Measurements from ENCODE around the gene FLOT2.
A peak's percentile ranks its signal among the peaks of the same experiment; 100 is the strongest.
"Not testable (repeated sequence)": the region's sequence is repeated elsewhere in the genome, so short reads cannot be mapped to it uniquely, and the experiment has no call there.

Gene FLOT2

DNA sequence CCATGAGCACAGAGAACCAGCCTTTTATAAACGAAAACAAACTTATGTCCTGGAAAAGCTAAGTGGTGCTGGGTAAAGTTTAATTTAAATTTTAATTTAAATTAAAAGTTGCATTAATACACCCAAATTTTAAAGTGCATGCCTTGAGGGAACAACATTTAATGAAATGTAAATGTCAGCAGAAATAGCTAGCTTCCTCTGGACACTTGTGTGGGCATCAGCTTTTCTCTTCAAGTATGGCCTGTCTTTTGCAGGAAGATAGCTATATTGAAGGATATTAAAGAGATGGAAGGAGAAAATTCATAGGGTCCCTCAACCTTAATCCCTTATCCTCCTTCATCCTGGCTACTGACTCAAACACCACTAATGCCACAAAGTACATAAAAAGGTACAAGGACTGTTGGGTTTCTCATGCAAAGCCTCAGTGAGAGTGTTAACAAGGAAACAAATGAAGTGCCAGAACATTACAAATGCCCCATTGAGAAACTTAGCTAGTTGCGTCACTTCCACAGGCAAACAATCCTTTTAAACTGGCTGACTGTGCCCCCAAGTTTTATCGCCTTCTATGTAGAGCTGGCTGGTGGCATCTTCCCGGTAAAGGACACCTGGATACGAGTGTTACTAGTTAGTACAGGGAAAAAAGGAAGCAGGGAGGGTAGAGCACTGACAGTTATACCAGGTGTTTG, 39.7 kb upstream of the FLOT2 start:
- Histone ChIP-seq H3K4me3 (ENCODE audit: low read length in 2 of 2) (no peak overlapping the region), H3K27me3 (ENCODE audit: control insufficient read depth in 2 of 2, insufficient read depth in 2 of 2, low read length in 2 of 2) (no peaks in the 10 kb centered on the region), H3K27ac (ENCODE audit: low read depth in 2 of 2, low read length in 2 of 2) (no peak overlapping the region), H3K9ac (ENCODE audit: low read depth in 1 of 2, low read length in 2 of 2) (no peak overlapping the region), H3K4me1 (ENCODE audit: control insufficient read depth in 2 of 2, insufficient read depth in 2 of 2, low read length in 2 of 2) (peaks cover 3 to 8% of the 10 kb centered on the region in 2 donors), H3K9me3 (ENCODE audit: control insufficient read depth in 2 of 2, low read length in 2 of 2) (no peaks in the 10 kb centered on the region), H3K36me3 (ENCODE audit: control insufficient read depth in 2 of 2, insufficient read depth in 2 of 2, low read length in 2 of 2) (peaks cover 0 to 3% of the 10 kb centered on the region in 2 donors)

DNA sequence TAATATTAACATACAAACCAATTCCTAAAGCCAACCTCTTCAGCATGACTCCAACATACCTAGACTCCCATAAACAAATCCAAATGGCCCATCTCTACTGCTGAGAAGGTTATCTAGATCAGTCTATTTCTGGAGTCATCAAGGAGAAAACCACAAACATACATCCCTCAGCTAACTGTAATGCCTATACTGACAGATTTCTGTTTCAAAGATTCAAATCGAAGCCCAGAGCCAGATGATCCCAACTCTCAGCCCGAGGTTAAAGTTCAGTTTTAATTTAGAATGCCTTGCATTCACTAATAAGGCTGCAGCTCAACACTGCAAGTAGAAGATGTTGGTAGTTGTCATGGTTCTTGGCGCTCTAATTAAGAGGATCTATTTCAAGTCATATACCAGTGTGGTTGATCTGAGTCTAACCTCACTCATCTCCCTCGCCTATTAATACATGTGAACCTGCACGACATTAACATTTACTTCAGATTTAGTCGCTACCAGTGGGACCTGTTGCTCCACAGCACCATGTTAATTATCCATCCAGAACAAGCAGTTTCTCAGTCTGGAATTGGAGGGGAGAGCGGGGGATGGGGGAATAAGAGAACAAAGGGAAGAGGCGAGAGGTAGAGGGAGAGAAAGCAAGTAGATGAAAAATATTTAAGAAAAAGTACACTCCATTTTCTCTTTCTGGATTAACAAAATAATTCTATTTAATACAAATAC, 38.4 kb upstream of the FLOT2 start:
- H3K36me3 ChIP-seq (ENCODE audit: control insufficient read depth in 2 of 2, insufficient read depth in 2 of 2, low read length in 2 of 2), result peaks cover 0 to 6% of the 10 kb centered on the region in 2 donors
- no peaks in the 10 kb centered on the region for H3K9me3 ChIP-seq (ENCODE audit: control insufficient read depth in 2 of 2, low read length in 2 of 2)
- H3K4me1 ChIP-seq (ENCODE audit: control insufficient read depth in 2 of 2, insufficient read depth in 2 of 2, low read length in 2 of 2), result peaks cover 3 to 8% of the 10 kb centered on the region in 2 donors
- no peaks in the 10 kb centered on the region for H3K27me3 ChIP-seq (ENCODE audit: control insufficient read depth in 2 of 2, insufficient read depth in 2 of 2, low read length in 2 of 2)
- no peak overlapping the region for H3K9ac ChIP-seq (ENCODE audit: low read depth in 1 of 2, low read length in 2 of 2)
- no peak overlapping the region for H3K27ac ChIP-seq (ENCODE audit: low read depth in 2 of 2, low read length in 2 of 2)
- no peak overlapping the region for H3K4me3 ChIP-seq (ENCODE audit: low read length in 2 of 2)

DNA sequence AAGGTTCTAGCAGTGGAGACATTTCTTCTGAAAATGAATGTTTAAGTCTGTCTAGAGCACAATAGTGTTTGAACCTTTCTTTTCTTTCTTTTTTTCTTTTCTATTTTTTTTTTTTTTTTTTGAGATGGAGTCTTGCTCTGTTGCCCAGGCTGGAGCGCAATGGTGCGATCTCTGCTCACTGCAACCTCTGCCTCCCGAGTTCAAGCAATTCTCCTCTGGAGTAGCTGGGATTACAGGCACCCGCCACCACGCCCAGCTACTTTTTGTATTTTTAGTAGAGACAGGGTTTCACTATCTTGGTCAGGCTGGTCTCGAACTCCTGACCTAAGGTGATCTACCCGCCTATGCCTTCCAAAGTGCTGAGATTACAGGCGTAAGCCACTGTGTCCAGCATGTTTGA, 37.0 kb upstream of the FLOT2 start:
- H3K36me3 ChIP-seq (ENCODE audit: control insufficient read depth in 2 of 2, insufficient read depth in 2 of 2, low read length in 2 of 2); H3K27ac ChIP-seq (ENCODE audit: low read depth in 2 of 2, low read length in 2 of 2); H3K4me3 ChIP-seq (ENCODE audit: low read length in 2 of 2); H3K9me3 ChIP-seq (ENCODE audit: control insufficient read depth in 2 of 2, low read length in 2 of 2); H3K9ac ChIP-seq (ENCODE audit: low read depth in 1 of 2, low read length in 2 of 2); H3K4me1 ChIP-seq (ENCODE audit: control insufficient read depth in 2 of 2, insufficient read depth in 2 of 2, low read length in 2 of 2); H3K27me3 ChIP-seq (ENCODE audit: control insufficient read depth in 2 of 2, insufficient read depth in 2 of 2, low read length in 2 of 2): not testable (repeated sequence)

DNA sequence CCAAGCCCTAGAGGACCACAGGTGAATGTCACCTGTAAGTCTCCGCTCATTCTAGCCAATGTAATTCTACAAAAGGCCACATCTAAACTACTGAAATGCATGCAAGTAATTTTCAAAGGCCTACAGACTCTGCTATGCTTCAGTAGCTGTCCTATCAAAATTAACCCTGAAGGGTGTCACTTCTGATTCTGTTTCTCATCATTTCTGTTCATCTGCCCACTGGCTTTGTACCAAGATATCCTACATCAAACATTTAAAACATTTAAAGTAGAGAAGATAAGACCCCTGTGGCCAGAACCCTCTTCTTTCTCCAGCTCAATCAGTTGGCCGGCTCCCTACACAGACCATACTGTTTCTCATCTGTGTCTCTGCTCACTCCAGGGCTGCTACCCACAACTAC, 32.3 kb upstream of the FLOT2 start:
- peaks cover 0 to 3% of the 10 kb centered on the region in 2 donors for H3K4me1 ChIP-seq (ENCODE audit: control insufficient read depth in 2 of 2, insufficient read depth in 2 of 2, low read length in 2 of 2)
- H3K27ac ChIP-seq (ENCODE audit: low read depth in 2 of 2, low read length in 2 of 2), result no peak overlapping the region
- no peak overlapping the region for H3K9ac ChIP-seq (ENCODE audit: low read depth in 1 of 2, low read length in 2 of 2)
- H3K27me3 ChIP-seq (ENCODE audit: control insufficient read depth in 2 of 2, insufficient read depth in 2 of 2, low read length in 2 of 2), result no peaks in the 10 kb centered on the region
- no peaks in the 10 kb centered on the region for H3K9me3 ChIP-seq (ENCODE audit: control insufficient read depth in 2 of 2, low read length in 2 of 2)
- no peak overlapping the region for H3K4me3 ChIP-seq (ENCODE audit: low read length in 2 of 2)
- H3K36me3 ChIP-seq (ENCODE audit: control insufficient read depth in 2 of 2, insufficient read depth in 2 of 2, low read length in 2 of 2), result peaks cover 19 to 22% of the 10 kb centered on the region in 2 donors

DNA sequence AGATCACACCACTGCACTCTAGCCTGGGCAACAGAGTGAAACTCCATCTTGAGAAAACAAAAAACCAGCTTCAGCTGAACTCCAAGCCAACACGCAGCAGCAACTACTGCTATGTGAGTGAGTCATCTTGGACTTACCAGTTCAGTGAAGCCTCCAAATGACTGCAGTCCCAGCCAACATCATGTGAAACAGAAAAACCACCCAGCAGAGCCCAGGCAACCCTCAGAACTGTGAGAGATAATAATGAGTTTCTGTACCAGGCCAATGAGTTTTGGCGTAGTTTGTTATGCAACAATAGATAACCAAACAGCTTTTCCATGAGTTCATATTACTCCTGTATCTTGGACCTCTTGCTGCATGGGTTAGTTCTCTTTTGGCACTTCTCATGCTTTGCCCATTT, 30.5 kb upstream of the FLOT2 start:
- H3K36me3 ChIP-seq (ENCODE audit: control insufficient read depth in 2 of 2, insufficient read depth in 2 of 2, low read length in 2 of 2), result peaks cover 27 to 31% of the 10 kb centered on the region in 2 donors
- H3K4me3 ChIP-seq (ENCODE audit: low read length in 2 of 2), result no peak overlapping the region
- H3K4me1 ChIP-seq (ENCODE audit: control insufficient read depth in 2 of 2, insufficient read depth in 2 of 2, low read length in 2 of 2), result peaks cover 0 to 3% of the 10 kb centered on the region in 2 donors
- H3K9me3 ChIP-seq (ENCODE audit: control insufficient read depth in 2 of 2, low read length in 2 of 2), result no peaks in the 10 kb centered on the region
- H3K9ac ChIP-seq (ENCODE audit: low read depth in 1 of 2, low read length in 2 of 2), result no peak overlapping the region
- no peak overlapping the region for H3K27ac ChIP-seq (ENCODE audit: low read depth in 2 of 2, low read length in 2 of 2)
- no peaks in the 10 kb centered on the region for H3K27me3 ChIP-seq (ENCODE audit: control insufficient read depth in 2 of 2, insufficient read depth in 2 of 2, low read length in 2 of 2)

DNA sequence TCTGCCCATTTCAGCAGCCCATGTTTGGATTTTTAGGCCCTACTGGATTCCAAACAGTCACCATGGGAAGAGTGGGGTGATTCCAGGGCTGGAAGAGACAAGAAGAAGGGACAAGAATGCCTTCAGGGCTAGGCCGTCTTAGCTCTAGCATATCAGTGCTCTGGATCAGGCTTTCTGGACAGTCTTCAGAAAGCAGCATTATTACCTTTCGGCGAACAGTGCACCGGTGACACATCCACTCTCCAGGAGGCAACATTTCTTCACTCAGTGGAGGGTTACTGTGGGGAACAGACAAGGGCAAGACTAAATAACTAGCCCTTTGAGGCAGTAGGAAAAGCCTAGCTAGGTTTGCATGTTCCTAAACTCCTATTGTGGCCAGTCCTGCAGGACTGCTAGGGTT, 29.3 kb upstream of the FLOT2 start:
- peaks cover 0 to 3% of the 10 kb centered on the region in 2 donors for H3K4me1 ChIP-seq (ENCODE audit: control insufficient read depth in 2 of 2, insufficient read depth in 2 of 2, low read length in 2 of 2)
- H3K27me3 ChIP-seq (ENCODE audit: control insufficient read depth in 2 of 2, insufficient read depth in 2 of 2, low read length in 2 of 2), result no peaks in the 10 kb centered on the region
- H3K9me3 ChIP-seq (ENCODE audit: control insufficient read depth in 2 of 2, low read length in 2 of 2), result no peaks in the 10 kb centered on the region
- no peak overlapping the region for H3K4me3 ChIP-seq (ENCODE audit: low read length in 2 of 2)
- peaks cover 35 to 36% of the 10 kb centered on the region in 2 donors for H3K36me3 ChIP-seq (ENCODE audit: control insufficient read depth in 2 of 2, insufficient read depth in 2 of 2, low read length in 2 of 2)
- H3K9ac ChIP-seq (ENCODE audit: low read depth in 1 of 2, low read length in 2 of 2), result no peak overlapping the region
- H3K27ac ChIP-seq (ENCODE audit: low read depth in 2 of 2, low read length in 2 of 2), result peak overlapping the region; percentile 30 to 64

DNA sequence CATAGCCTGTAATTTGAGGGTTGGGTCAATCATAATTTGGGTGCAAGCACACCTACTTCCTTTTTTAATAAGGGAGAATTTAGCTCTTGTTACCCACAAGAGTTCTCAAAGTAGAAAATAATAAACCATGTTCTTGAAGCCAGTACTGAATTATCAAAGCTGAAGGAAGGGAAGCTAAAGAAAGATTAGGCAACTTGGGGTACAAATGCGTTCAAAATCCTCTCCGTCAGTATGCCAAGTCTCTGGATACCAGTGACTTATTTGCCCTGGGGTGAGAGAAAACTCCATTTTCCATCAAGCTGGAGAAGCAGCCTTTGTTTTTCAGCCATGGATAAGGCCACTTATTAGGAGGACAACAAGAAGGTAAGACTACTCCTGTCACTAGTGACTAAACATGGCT, 28.8 kb upstream of the FLOT2 start:
- H3K27ac ChIP-seq (ENCODE audit: low read depth in 2 of 2, low read length in 2 of 2), result peak overlapping the region; percentile 30 to 64
- H3K4me1 ChIP-seq (ENCODE audit: control insufficient read depth in 2 of 2, insufficient read depth in 2 of 2, low read length in 2 of 2), result peaks cover 0 to 3% of the 10 kb centered on the region in 2 donors
- peaks cover 38 to 40% of the 10 kb centered on the region in 2 donors for H3K36me3 ChIP-seq (ENCODE audit: control insufficient read depth in 2 of 2, insufficient read depth in 2 of 2, low read length in 2 of 2)
- no peak overlapping the region for H3K9ac ChIP-seq (ENCODE audit: low read depth in 1 of 2, low read length in 2 of 2)
- no peaks in the 10 kb centered on the region for H3K27me3 ChIP-seq (ENCODE audit: control insufficient read depth in 2 of 2, insufficient read depth in 2 of 2, low read length in 2 of 2)
- no peak overlapping the region for H3K4me3 ChIP-seq (ENCODE audit: low read length in 2 of 2)
- H3K9me3 ChIP-seq (ENCODE audit: control insufficient read depth in 2 of 2, low read length in 2 of 2), result no peaks in the 10 kb centered on the region

DNA sequence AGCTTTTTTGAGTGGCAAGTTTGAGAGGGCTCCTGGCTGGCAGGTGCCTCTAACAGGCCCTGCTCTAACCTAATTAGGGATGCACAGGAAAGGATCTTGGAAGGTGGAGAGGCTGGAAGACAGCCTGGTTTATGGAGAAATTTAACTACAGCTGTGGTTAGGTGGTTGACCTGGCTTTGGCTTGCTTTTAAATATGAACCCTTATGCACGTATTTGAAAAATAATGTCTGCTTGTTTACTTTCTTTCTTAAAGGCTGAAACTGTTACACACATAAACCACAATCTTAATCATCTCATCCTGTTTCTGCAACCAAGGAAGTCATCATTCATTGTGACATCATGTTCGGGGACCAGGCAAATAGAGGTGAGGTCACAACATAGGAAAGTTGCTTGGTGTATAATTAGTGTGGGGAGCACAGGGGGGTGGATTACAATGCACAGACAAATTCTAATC, 28.4 kb upstream of the FLOT2 start:
- H3K4me3 ChIP-seq (ENCODE audit: low read length in 2 of 2), result no peak overlapping the region
- no peaks in the 10 kb centered on the region for H3K27me3 ChIP-seq (ENCODE audit: control insufficient read depth in 2 of 2, insufficient read depth in 2 of 2, low read length in 2 of 2)
- no peak overlapping the region for H3K9ac ChIP-seq (ENCODE audit: low read depth in 1 of 2, low read length in 2 of 2)
- peaks cover 0 to 3% of the 10 kb centered on the region in 2 donors for H3K4me1 ChIP-seq (ENCODE audit: control insufficient read depth in 2 of 2, insufficient read depth in 2 of 2, low read length in 2 of 2)
- H3K27ac ChIP-seq (ENCODE audit: low read depth in 2 of 2, low read length in 2 of 2), result peak overlapping the region in 1 of 2 donors; percentile 64
- H3K9me3 ChIP-seq (ENCODE audit: control insufficient read depth in 2 of 2, low read length in 2 of 2), result no peaks in the 10 kb centered on the region
- peaks cover 41 to 42% of the 10 kb centered on the region in 2 donors for H3K36me3 ChIP-seq (ENCODE audit: control insufficient read depth in 2 of 2, insufficient read depth in 2 of 2, low read length in 2 of 2)

DNA sequence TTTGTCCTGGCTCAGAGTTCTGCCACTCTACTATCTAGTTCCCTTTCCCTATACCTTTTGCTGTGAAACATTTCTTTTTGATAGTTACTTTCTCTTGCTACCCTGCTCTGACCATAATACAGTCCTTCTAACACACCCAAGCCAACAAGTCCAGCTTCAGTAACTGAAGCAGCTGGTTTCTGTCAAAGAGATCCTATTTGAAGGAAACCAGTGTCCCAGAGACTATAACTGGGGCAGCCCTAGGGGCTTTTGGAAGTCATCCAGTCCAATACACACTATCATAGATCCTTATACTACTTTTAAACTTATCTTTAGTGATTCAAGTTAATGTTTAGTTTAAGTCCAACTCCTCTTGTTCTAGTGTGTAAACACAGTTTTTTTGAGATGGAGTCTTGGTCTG, 22.7 kb upstream of the FLOT2 start:
- H3K27me3 ChIP-seq (ENCODE audit: control insufficient read depth in 2 of 2, insufficient read depth in 2 of 2, low read length in 2 of 2), result no peaks in the 10 kb centered on the region
- H3K36me3 ChIP-seq (ENCODE audit: control insufficient read depth in 2 of 2, insufficient read depth in 2 of 2, low read length in 2 of 2), result peaks cover 71 to 76% of the 10 kb centered on the region in 2 donors
- no peaks in the 10 kb centered on the region for H3K9me3 ChIP-seq (ENCODE audit: control insufficient read depth in 2 of 2, low read length in 2 of 2)
- no peak overlapping the region for H3K4me3 ChIP-seq (ENCODE audit: low read length in 2 of 2)
- no peak overlapping the region for H3K9ac ChIP-seq (ENCODE audit: low read depth in 1 of 2, low read length in 2 of 2)
- no peak overlapping the region for H3K27ac ChIP-seq (ENCODE audit: low read depth in 2 of 2, low read length in 2 of 2)
- no peaks in the 10 kb centered on the region for H3K4me1 ChIP-seq (ENCODE audit: control insufficient read depth in 2 of 2, insufficient read depth in 2 of 2, low read length in 2 of 2)

DNA sequence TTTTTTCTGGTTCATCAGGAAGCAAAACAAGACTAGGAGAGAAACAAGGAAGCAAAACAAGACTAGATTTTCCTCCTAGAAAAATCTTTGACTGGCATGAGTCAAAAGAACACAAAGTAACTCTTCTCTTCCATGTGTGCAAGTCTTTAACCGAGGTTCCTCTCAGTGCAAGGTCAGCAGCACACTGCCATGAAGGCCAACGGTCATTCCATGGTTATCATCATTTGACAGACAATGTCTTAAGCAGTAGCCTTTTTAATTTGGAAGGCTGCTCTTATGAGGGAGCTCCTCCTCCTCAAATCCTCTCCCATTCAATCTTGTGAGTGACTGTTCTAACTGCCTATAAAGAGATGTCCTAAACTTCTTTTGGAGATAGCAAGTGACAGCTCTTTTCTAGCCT, 20.8 kb upstream of the FLOT2 start:
- H3K27me3 ChIP-seq (ENCODE audit: control insufficient read depth in 2 of 2, insufficient read depth in 2 of 2, low read length in 2 of 2), result no peaks in the 10 kb centered on the region
- no peak overlapping the region for H3K4me3 ChIP-seq (ENCODE audit: low read length in 2 of 2)
- H3K9ac ChIP-seq (ENCODE audit: low read depth in 1 of 2, low read length in 2 of 2), result no peak overlapping the region
- no peaks in the 10 kb centered on the region for H3K9me3 ChIP-seq (ENCODE audit: control insufficient read depth in 2 of 2, low read length in 2 of 2)
- H3K27ac ChIP-seq (ENCODE audit: low read depth in 2 of 2, low read length in 2 of 2), result no peak overlapping the region
- H3K4me1 ChIP-seq (ENCODE audit: control insufficient read depth in 2 of 2, insufficient read depth in 2 of 2, low read length in 2 of 2), result no peaks in the 10 kb centered on the region
- peaks cover 76 to 79% of the 10 kb centered on the region in 2 donors for H3K36me3 ChIP-seq (ENCODE audit: control insufficient read depth in 2 of 2, insufficient read depth in 2 of 2, low read length in 2 of 2)
